A673 (cell line): ENCODE measurements around the gene ADM2. TPM values are rescaled to one million over a fixed set of nuclear protein-coding genes. Genes with fewer than 3 reads are reported as not detected.

Experiments used
- BruUV-seq: library from RNA; stranded (reverse); fragments of 400-500 nt; replicated peaks from 2 replicates; lab custom pipeline; 2021; lab: Mats Ljungman, UMichigan
- CTCF ChIA-PET: fragments of 300-600 bp; sonication (Branson Sonifier 250); formaldehyde crosslinking; loops from one replicate; lab custom pipeline; 2022; ENCODE audit warnings: antibody characterized with exemption; lab: Charles Lee
- POLR2A ChIA-PET: fragments of 300-600 bp; sonication (Branson Sonifier 250); formaldehyde crosslinking; loops from one replicate; lab custom pipeline; 2022; ENCODE audit warnings: antibody characterized with exemption; ENCODE audit not compliant: low non-redundant PET; lab: Charles Lee
- DNase-seq: peaks from one replicate; pipeline ENCODE4 v3.0.0-alpha.2; 2015; ENCODE audit warnings: low spot score
- H3K27ac ChIP-seq: fragments of 200-600 bp; sonication (generic); 2 replicates; pipeline ENCODE4 v1.5.1; 2016; ENCODE audit warnings: mixed run types, low read depth, mild to moderate bottlenecking, mixed read lengths, antibody characterized with exemption, low read length; ENCODE audit not compliant: poor library complexity, severe bottlenecking
- H3K27me3 ChIP-seq: fragments of 200-600 bp; sonication (generic); replicated peaks from 2 replicates; pipeline ENCODE4 v1.6.1; 2017; ENCODE audit warnings: mixed run types, low read depth, mild to moderate bottlenecking, mixed read lengths, antibody characterized with exemption, low read length; ENCODE audit not compliant: insufficient read depth, poor library complexity
- H3K36me3 ChIP-seq: fragments of 200-600 bp; sonication (generic); 2 replicates; pipeline ENCODE4 v1.6.1; 2016; ENCODE audit warnings: mixed run types, mild to moderate bottlenecking, mixed read lengths, antibody characterized with exemption, low read length; ENCODE audit not compliant: insufficient read depth, poor library complexity, severe bottlenecking
- H3K4me1 ChIP-seq: fragments of 200-600 bp; sonication (generic); 2 replicates; pipeline ENCODE4 v1.6.1; 2017; ENCODE audit warnings: mixed run types, mild to moderate bottlenecking, mixed read lengths, antibody characterized with exemption, low read length; ENCODE audit not compliant: insufficient read depth, poor library complexity, severe bottlenecking
- H3K4me3 ChIP-seq: fragments of 200-600 bp; sonication (generic); 2 replicates; pipeline ENCODE4 v1.5.1; 2016; ENCODE audit warnings: low read depth, mixed run types, mild to moderate bottlenecking, mixed read lengths, low read length; ENCODE audit not compliant: poor library complexity, severe bottlenecking
- H3K9me3 ChIP-seq: fragments of 200-600 bp; sonication (generic); 2 replicates; pipeline ENCODE4 v1.6.1; 2016; ENCODE audit warnings: mixed run types, low read depth, mild to moderate bottlenecking, mixed read lengths, antibody characterized with exemption, low read length; ENCODE audit not compliant: poor library complexity, severe bottlenecking
- EZH2 ChIP-seq: fragments of 200-600 bp; sonication (generic); IDR thresholded peaks from 2 replicates; pipeline ENCODE4 v1.6.1; 2017; ENCODE audit warnings: borderline replicate concordance, low read depth, mild to moderate bottlenecking, mixed read lengths, antibody characterized with exemption, low read length; ENCODE audit not compliant: poor library complexity, severe bottlenecking
- intact Hi-C: fragments of 100-400 bp; cut with micrococcal nuclease; formaldehyde crosslinking; loops from one replicate; pipeline ENCODE4 v1.10.0; 2022; ENCODE audit not compliant: unreplicated experiment
- total RNA-seq: library from RNA; stranded (reverse); gene quantifications from 2 replicates; pipeline ENCODE4 v1.2.3, GENCODE V29; 2021
- TF ChIP-seq, protein P1 (sequence below): fragments of 300-800, 200-600 bp; sonication (generic); conservative IDR thresholded peaks from 2 replicates; pipeline ENCODE4 v1.5.1; 2017; ENCODE audit warnings: low read depth, mild to moderate bottlenecking, antibody characterized with exemption, low read length, moderate library complexity, mixed read lengths

The ADM2 gene
- total RNA-seq, 1 experiment from 2014 or later: 5.4 TPM

DNA sequence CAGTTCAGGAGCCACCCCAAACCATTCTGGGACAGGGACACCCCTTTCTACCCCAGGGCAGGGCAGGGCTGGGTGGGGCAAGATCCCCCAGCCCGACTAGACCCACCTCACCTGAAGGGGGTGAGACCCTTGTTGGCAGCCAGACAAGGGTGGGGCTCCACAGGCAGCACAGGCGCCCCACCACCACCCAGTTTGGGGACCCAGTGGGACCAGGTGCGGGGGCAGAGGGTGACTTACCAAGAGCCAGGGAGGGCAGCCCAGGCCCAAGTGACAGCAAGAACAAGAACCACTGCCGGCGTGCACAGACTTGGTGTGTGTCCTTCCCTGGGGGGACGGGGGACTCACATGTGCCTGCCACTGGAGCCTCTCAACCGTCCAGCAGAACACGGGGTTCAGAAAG lies 2.2 kb downstream of the ADM2 start:
- ChIA-PET CTCF (no interaction called here), POLR2A (no interaction called here)
- Histone ChIP-seq H3K36me3 (no peaks in the 10 kb centered on the region), H3K9me3 (no peaks in the 10 kb centered on the region), H3K27ac (no peak overlapping the region), H3K4me3 (no peak overlapping the region), H3K4me1 (peaks cover 7% of the 10 kb centered on the region), H3K27me3 (peaks cover 10% of the 10 kb centered on the region)
- TF ChIP-seq, protein P1, sequence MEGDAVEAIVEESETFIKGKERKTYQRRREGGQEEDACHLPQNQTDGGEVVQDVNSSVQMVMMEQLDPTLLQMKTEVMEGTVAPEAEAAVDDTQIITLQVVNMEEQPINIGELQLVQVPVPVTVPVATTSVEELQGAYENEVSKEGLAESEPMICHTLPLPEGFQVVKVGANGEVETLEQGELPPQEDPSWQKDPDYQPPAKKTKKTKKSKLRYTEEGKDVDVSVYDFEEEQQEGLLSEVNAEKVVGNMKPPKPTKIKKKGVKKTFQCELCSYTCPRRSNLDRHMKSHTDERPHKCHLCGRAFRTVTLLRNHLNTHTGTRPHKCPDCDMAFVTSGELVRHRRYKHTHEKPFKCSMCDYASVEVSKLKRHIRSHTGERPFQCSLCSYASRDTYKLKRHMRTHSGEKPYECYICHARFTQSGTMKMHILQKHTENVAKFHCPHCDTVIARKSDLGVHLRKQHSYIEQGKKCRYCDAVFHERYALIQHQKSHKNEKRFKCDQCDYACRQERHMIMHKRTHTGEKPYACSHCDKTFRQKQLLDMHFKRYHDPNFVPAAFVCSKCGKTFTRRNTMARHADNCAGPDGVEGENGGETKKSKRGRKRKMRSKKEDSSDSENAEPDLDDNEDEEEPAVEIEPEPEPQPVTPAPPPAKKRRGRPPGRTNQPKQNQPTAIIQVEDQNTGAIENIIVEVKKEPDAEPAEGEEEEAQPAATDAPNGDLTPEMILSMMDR: no peak
- no peak for TF ChIP-seq EZH2
- no peak for DNase-seq
- intact Hi-C loops: no loop called here
- no TSS peak for BruUV-seq

DNA sequence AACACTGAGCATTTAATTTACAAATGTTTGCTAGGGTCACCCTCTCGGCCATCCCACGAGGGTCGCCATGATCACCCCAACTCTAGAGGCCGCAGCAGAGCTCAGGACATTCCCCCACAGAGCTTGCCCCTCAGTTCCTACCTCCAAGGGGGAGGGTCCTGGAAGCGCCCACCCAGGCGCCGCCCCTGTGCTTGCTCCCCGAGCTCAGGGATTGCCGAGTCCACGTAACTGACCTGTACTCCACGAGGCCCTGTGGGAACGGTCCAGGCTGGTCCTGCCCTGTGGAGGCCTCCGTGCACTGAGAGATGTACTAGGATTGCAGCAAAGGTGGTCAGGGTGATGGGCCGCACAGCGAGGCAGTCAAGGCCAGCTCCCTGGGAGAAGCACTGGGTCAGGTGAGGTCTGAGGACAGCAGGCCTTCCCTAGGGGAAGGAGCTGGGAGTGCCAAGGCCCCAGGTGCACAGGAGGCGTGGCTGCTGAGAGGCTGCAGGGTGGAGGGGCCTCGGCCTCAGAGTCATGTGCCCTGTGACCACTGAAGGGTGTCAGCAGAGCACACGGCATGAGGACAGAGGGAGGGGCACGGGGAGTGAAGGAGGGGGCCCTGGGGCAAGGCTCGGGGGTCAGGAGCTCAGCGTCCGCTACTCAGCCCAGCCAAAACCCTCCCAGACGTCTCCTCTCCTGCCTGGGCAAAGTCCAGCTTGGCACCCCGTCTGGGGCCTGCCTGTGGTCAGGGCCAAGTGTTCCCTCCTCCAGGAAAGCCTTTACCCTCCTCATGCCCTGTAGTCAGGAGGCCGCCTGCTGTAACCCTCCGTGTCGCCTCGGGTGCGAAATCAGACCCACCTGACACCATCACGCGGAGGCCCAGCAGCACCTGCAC lies 2.9 kb downstream of the ADM2 start:
- POLR2A ChIA-PET: no interaction called here
- intact Hi-C loops: no loop called here
- Histone ChIP-seq H3K4me1 (peaks cover 7% of the 10 kb centered on the region), H3K9me3 (no peaks in the 10 kb centered on the region), H3K27me3 (peaks cover 10% of the 10 kb centered on the region), H3K27ac (no peak overlapping the region), H3K36me3 (no peaks in the 10 kb centered on the region), H3K4me3 (no peak overlapping the region)
- CTCF ChIA-PET: no interaction called here
- BruUV-seq: no TSS peak
- no peak for DNase-seq
- TF ChIP-seq, protein P1: no peak
- TF ChIP-seq EZH2: no peak

DNA sequence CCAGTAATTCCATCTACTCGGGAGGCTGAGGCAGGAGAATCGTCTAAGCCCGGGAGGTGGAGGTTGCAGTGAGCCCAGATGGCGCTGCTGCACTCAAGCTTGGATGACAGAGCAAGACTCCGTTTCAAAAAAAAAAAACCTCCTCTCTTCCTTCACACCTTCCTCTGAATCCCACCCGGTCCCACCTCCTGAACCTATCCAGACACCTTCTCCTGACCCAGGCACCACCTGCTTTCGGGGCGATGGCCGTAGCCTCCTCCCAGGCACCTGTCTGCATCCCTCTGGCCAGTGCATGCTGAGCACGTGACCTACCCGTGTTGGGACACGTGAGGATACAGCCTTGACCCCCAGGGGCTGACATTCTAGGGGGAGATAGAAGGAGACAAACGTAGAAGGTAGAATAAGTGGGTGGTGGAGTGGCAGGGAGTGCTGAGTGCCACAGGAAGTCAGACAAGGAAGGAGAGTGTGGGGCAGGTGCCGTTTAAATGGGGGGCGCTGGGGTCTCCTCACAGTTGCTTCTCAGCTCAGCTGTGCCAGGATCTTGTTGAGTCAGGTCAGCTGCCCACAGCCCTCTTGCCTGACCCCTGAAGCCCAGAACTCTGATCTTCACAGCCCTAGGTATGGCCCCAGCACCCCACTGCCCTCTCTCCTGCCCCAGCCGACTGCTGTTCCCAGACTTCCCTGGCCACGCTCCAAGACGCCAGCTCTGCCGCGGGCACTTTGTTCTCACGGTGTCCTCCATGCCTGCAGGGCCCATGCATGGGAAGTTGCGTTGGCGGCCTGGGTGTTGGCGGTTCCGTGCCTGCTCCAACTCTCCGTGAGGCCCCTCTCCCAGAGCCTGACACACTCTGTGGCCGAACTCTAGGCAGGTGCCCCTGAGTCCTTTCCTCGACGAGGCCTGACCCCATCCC lies 4.1 kb downstream of the ADM2 start:
- Histone ChIP-seq H3K9me3 (no peaks in the 10 kb centered on the region), H3K4me1 (peaks cover 7% of the 10 kb centered on the region), H3K4me3 (no peak overlapping the region), H3K27ac (no peak overlapping the region), H3K36me3 (no peaks in the 10 kb centered on the region), H3K27me3 (peaks cover 7% of the 10 kb centered on the region)
- TF ChIP-seq EZH2: no peak
- TF ChIP-seq, protein P1: 0 out of 2 replicates have a peak, but pooled peaks have one; percentile 29
- BruUV-seq: no TSS peak
- intact Hi-C loops: no loop called here
- peak; percentile 48 for DNase-seq
- CTCF ChIA-PET: no interaction called here
- POLR2A ChIA-PET: no interaction called here
